Measurements from ENCODE around the gene BOLA1.

DNA sequence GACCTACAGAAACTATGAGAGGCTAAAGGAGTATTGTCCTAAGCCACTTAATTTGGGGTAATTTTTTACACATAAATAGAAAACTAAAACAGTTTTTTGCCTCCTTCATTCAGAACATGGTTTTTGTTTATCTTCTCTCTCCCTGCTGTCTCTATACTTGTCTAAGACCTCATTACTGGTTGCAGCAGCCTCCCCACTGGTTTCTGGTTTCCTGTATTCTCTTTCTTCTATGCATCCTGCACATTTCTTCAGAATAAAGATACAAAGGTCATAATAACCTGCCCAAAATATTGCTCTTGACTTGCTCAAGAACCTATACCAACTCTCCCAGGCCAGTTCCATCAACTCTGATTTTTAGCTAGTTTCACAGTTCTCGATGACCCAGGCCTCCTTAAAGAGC is 19.8 kb upstream of the BOLA1 start:
- TF ChIP-seq TAF1 (IDR thresholded peaks at IDR 0.05; ENCODE audit: borderline replicate concordance, low read depth, low read length) = no peak
- no peak for TF ChIP-seq FOXJ3 (CRISPR knock-in tag; IDR thresholded peaks at IDR 0.05)
- no peak for TF ChIP-seq EP300 (IDR thresholded peaks at IDR 0.05; ENCODE audit: borderline replicate concordance in 1 of 2, low read depth in 1 of 2, low read length in 1 of 2)
- TF ChIP-seq CTCF (IDR thresholded peaks at IDR 0.05) = no peak
- TF ChIP-seq TCF12 (IDR thresholded peaks at IDR 0.05) = no peak
- TF ChIP-seq YY1 (IDR thresholded peaks at IDR 0.05; ENCODE audit: low read depth) = no peak
- TF ChIP-seq, protein P1, sequence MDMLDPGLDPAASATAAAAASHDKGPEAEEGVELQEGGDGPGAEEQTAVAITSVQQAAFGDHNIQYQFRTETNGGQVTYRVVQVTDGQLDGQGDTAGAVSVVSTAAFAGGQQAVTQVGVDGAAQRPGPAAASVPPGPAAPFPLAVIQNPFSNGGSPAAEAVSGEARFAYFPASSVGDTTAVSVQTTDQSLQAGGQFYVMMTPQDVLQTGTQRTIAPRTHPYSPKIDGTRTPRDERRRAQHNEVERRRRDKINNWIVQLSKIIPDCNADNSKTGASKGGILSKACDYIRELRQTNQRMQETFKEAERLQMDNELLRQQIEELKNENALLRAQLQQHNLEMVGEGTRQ (IDR thresholded peaks at IDR 0.05; ENCODE audit: borderline replicate concordance, low read depth, low read length) = no peak
- TF ChIP-seq NRF1 (IDR thresholded peaks at IDR 0.05; ENCODE audit: low read depth, low read length) = no peak
- no peak for TF ChIP-seq RFX5 (IDR thresholded peaks at IDR 0.05; ENCODE audit: low read length)
